DOHH2 (cell line): Measurements from ENCODE around the gene SELENOH.

ENCODE experiments used
- EZH2phosphoT487 ChIP-seq: fragments of 200-600 bp; sonication (generic); IDR thresholded peaks from 2 replicates; pipeline ENCODE4 v1.6.1; 2017; ENCODE audit warnings: borderline replicate concordance, mild to moderate bottlenecking, antibody characterized with exemption, low read length, moderate library complexity, mixed read lengths
- TF ChIP-seq, protein P1 (sequence below): fragments of 200-600 bp; sonication (generic); IDR thresholded peaks from one replicate; pipeline ENCODE4 v1.5.1; 2014; ENCODE audit warnings: antibody characterized with exemption, mild to moderate bottlenecking, low read depth, low read length; ENCODE audit not compliant: poor library complexity, severe bottlenecking

GRCh38 chr11:57712256-57713150, 28.8 kb upstream of the SELENOH start, which contains the start of gene TMX2:
- TF ChIP-seq, protein P1, sequence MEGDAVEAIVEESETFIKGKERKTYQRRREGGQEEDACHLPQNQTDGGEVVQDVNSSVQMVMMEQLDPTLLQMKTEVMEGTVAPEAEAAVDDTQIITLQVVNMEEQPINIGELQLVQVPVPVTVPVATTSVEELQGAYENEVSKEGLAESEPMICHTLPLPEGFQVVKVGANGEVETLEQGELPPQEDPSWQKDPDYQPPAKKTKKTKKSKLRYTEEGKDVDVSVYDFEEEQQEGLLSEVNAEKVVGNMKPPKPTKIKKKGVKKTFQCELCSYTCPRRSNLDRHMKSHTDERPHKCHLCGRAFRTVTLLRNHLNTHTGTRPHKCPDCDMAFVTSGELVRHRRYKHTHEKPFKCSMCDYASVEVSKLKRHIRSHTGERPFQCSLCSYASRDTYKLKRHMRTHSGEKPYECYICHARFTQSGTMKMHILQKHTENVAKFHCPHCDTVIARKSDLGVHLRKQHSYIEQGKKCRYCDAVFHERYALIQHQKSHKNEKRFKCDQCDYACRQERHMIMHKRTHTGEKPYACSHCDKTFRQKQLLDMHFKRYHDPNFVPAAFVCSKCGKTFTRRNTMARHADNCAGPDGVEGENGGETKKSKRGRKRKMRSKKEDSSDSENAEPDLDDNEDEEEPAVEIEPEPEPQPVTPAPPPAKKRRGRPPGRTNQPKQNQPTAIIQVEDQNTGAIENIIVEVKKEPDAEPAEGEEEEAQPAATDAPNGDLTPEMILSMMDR = no peak
- no peak for TF ChIP-seq EZH2phosphoT487
